HG03045 (cell line): Measurements from ENCODE around the gene RHBDD3.

Experiments used
- ATAC-seq: cut with Tn5 transposase; IDR thresholded peaks from one replicate; pipeline ENCODE4 v1.9.1; 2021; ENCODE audit warnings: mild to moderate bottlenecking, moderate library complexity; ENCODE audit not compliant: unreplicated experiment

The RHBDD3 gene

DNA sequence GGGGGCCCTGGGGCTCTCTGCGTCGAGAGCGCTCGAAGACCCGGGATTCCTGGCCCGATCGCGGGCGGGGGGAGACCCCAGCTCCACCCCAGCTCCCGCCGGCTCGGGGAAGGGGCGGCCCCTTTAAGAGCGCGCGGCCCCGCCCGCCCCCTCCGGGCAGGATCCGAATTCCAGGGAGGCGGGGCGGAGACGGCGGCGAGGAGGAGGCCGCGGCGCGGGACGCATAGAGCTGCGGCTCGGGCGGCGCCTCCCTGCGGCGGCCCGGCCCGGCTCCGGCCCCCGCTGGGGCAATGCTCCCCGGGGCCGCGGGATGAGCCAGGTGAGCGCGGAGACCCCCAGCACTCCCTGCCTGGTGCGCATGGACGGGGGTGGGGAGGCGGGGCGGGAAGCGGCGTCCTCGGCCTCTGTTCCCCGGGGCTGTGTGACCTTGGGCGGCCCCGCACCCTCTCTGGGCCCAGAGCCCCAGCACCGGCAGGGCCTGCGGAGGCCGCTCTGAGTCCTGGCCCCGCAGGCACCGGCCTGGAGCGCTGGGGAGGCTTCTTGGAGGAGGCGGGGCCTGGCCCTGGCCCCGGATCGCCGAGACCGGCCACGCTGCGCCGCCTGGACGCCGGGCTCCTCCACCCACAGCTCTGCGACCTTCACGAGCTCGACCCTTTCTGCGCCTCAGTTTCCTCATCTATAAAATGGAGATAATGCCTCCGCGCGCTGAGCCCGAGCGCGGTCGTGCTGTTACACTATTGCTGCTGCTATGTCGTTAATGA, 39.2 kb upstream of the RHBDD3 start:
- ATAC-seq: no peak

DNA sequence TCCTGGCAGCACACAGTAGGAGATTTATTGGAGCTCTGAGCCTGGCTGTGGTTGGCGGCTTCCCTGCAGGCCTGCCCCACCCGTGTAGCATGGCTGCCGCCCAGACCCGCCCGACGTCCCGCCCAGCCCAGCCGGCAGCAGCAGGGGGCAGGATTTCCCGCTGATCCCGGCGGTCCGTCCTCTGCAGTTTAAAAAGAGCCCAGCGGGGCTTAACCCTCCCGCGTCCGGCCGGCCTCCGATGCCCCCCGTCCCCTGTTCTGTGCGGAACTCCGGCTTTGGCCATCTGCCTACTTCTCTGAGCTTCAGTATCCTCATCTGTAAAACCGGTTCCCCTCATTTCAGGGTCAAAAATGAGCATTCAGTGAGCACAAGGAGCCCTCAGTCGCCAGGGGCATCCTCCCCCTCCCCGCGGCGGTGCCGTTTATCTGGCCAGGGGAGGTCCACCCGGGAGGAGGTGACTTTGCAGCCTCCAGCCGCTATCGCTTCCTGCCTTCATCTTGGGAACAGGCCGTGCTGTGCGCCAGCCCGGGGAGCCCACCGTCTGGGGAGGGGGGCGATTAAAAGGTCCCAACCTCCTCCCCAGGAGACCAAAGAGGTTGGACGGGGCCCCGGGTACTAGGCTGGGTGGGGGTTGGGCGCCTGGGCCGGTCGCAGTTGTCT, 38.5 kb upstream of the RHBDD3 start, which contains the start of gene GAS2L1:
TSS of gene GAS2L1 (plus strand) at position 476 of the 660 bp plus-strand sequence. CDS start 1,456 bp downstream, outside the sequence.
- ATAC-seq: no peak

DNA sequence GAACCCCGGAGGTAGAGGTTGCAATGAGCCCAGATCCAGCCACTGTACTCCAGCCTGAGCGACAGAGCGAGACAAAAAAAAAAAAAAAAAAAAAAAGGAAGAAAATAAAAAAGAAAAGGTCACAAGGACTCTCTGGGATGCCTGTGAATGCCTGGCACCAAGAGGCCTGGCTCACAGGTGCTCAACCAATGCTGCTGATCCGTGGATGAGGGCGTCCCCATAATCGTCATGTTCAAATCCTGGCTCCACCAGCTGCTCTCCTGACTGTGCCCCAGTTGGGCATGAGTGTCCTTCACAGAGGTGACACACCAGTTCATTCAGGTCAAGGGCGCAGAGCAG, 38.0 kb upstream of the RHBDD3 start:
- ATAC-seq: no peak

DNA sequence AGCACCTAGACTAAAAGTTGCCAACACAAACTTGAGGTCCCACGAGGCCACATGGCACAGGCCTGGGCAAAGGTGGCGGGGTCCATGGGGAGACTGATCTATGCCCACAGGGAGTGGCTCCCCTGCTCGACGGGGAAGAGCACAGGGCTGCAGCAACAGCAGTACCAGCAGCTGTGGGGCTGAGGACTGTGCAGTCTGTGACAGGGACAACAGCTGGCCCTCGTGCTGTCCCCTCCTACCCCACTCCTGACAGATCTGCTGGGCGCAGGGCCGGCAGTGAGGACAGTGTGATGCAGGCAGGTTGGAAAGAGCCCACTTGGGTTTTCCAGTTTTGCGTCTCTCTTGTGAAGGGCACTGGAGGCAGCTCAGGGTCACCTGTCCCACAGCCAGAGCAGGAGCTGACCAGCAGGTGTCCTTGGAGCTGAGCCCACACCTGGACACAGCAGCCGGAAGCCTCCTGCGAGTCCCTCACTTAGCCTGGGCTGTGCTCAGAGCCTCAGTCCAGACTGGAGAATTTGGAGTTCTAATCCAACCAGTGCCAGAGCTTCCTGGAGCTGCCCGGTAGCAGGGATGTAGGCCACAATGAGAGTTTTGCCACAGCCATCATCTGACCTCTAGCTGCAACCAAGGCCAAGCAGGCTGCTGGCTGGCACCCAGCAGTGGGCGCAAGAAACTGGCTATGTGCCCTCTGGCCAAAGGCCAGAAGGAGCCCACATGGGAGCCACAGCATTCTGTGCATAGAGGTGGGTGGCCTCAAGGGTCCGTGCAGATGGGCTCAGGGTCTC, 35.1 kb upstream of the RHBDD3 start:
- no peak for ATAC-seq

DNA sequence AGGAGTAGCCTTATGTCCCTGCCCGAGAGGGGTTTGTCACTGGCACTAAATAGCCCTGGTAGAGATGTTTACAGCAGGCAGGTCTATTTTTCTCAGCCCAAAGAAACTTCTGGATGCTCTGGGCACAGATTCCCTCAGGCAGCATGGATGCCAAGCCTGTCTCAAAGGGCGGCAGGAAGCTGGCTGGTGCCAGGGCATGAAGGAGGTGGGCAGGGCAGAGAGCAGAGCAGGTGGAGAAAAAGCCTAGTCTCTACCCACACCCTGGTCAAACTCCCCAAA, 34.6 kb upstream of the RHBDD3 start:
- no peak for ATAC-seq

DNA sequence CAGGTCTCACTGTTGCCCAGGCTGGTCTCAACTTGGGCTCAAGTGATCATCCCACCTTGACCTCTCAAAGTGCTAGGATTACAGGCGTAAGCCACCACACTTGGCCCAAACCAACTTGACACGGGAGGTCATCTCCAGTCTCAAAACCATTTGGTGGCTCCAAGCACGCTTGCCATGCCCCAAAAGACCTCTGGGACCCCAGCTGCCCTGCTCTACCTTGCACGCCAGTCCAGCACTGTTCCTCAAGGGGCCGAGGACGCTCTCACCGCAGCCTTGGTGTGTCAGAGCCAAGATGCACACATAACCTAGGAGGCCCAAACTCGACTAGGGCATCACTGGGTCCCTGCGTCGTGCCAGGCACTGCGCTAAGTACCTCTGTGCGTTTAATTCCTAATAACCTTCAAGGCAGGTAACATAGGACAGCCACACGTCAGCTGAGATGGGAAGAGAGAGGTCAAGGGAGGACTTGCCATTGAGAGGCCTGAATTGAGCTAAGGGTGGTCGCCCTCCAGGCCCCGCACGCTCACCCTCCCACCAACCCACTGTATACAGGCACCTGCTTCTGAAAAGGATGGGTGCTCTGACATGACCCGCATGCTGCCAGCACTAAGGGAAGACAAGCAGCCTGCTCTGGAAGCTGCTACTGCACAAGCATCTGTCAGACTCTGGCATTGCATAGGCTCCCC, 34.1 kb upstream of the RHBDD3 start:
- ATAC-seq: no peak

DNA sequence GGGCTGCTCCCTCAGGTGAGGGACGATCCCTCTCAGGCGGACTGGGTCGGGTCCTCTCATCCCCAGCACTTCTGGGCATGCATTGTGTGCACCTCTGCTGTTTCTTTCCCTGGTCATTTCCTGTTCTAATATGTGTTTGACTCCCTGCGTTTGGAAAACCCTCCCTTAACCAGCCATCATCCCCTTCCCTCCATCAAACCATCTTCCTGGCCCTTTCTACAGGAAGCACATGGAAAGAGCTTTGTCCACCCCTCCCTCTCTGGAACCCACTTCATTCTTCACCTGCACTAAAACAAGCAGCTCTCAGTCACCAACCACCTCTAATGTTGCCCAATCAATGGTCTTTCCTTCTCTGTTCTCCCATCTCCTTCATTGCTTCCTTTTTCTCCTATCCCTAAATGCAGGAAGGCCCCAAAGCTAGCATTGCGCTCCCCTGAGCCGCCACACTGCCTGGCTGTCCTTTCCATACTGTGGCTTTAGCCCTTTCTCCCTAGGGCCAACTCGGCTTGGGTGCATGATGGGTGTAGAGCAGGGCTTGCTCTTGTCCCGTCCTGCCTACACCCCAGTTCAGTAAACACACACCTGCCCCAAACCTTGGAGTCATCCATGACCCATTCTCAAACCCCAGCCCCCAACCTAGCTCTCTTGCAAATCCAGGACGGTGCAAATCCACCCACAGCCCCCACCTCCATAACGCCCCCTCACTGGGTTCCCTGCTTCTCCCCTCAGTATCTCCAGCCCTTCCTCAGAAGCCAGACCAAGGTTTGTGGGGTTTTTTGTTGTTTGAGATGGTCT, 33.2 kb upstream of the RHBDD3 start:
- no peak for ATAC-seq

DNA sequence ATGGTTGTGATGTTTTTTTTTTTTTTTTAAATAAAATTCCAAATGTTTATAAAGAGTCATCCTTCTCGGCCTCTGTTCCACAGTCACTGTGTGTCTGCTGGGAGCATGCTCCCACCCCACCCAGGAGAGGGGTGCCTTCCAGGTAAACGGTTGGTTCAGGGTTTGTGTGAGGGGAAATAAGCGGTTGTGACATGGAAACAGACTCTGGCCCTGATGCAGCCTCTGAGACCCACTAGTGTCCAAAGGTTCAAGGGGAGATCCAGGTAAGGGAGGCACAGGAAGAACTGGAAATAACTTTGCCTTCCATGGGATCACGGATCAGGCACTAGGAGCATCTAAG, 32.7 kb upstream of the RHBDD3 start:
- ATAC-seq: no peak

DNA sequence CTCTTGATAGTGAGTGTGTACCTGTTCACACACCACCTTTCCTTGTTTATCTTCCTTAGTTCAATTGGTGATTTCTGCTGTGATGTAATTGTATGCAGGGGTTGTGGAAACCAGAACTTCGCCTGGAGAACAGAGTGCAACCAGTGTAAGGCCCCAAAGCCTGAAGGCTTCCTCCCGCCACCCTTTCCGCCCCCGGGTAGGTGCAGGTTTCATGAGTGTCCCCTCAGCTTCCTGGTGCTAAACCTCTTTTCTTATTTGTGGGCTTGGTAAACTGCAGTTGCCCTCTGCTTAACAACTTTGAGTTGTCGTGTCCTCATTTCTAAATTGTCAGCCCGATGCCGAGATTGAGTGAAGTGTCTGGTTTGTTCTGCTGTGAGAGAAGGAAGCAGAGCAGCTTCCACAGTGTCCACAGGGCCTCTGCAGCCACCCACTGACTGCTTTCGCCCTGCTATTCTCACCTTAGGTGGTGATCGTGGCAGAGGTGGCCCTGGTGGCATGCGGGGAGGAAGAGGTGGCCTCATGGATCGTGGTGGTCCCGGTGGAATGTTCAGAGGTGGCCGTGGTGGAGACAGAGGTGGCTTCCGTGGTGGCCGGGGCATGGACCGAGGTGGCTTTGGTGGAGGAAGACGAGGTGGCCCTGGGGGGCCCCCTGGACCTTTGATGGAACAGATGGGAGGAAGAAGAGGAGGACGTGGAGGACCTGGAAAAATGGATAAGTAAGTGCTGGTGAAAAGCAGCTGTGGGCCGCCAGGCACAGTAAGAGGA, 31.5 kb upstream of the RHBDD3 start:
- ATAC-seq: no peak

DNA sequence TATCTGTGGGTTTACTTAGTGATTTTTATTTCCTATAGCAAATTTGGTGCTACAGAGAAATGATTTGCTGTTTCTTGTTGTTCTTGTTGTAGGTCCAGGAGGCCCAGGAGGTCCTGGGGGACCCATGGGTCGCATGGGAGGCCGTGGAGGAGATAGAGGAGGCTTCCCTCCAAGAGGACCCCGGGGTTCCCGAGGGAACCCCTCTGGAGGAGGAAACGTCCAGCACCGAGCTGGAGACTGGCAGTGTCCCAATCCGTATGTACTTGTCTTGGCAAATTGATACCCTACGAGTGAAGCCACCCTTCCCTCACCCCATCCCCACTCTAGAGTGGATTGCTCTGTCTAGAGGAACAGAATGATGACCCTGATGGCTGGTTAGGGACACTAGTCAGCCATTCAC, 30.9 kb upstream of the RHBDD3 start:
- no peak for ATAC-seq

DNA sequence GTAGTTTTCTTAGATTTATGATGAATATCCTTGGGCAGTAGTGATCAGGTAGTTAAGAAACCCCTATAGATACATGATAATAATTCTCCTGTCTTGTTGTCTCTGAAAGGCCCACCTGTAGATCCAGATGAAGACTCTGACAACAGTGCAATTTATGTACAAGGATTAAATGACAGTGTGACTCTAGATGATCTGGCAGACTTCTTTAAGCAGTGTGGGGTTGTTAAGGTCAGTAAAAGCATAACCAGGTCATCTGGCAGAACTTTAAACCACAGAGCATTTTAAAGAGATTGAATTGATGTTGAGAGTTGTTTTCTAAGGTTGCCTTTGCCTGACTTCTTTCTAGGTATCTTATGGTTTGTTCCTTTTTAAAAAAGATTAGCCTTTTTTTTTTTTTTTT, 24.6 kb upstream of the RHBDD3 start:
- ATAC-seq: no peak

DNA sequence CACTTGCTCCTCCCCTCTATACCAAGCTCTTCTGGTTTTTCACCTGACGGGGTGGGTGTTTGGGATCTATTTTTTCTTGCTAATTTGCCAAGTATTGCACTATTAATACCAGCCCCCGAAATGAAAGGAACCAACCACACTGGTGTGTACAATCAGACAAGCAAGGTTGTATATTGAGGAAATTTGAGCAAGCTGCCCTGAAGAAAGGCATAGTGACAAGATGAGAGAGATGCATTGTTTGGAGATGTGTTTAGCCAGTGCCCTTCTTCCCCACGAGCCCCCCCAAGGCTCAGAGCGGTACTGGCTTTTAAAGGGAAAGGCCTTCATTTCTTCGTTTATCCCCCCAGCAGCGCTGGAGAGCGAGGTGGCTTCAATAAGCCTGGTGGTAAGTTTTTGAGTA, 23.4 kb upstream of the RHBDD3 start:
- no peak for ATAC-seq

DNA sequence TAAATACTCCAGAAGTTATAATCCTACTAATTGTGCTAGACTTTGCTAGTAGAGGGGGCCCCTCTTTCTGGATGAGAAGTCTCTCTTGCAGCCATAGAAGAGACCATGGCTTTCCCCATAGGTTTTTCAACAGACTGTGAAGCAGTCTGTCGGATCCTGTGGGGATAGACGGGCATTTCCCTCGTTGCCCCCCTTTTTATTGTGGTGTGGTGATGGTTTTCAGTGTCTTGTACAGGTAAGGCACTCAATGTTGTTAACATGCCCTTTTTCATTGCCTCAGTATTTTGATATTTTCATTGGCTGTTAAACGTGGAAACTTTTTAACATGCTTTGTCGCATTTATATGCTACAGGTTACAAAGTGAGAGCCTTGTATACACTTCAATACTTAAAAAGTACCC, 22.3 kb upstream of the RHBDD3 start:
- no peak for ATAC-seq

DNA sequence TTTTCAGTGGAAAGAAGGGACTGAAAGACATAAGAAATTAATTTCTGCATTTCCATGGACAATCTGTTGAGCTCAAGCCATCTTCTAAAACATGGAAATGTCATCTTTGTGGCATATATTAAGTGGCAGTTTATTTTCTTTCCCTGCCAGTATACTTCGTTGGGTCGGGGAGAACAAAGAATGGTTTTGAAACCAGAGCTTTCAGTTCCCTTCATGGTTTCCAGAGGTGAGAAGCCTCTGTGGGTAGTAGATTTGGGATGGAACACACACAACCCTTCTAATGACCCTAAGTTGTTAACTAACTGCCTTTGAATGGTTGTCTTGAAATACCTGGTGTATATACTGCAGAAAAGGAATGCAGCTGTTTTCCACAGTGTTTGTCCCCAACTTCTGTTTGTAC, 21.1 kb upstream of the RHBDD3 start:
- no peak for ATAC-seq

DNA sequence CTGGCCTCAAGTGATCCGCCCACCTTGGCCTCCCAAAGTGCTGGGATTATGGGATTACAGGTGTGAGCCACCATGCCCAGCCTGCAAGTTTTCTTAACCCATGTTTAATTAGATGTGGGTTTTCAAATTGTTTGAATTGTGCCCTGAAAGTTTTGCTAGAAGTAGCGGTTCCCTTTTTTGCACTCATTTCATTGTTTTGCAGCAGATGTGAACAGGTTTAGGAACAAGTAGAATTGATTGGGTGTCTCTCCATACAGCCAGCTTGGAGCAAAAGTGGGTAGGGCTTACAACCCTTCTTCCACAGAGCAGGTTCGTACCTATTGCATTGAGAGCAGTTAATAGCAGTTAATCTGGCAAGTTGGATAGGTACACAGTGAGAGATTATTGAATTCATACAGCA, 16.4 kb upstream of the RHBDD3 start:
- ATAC-seq: no peak

DNA sequence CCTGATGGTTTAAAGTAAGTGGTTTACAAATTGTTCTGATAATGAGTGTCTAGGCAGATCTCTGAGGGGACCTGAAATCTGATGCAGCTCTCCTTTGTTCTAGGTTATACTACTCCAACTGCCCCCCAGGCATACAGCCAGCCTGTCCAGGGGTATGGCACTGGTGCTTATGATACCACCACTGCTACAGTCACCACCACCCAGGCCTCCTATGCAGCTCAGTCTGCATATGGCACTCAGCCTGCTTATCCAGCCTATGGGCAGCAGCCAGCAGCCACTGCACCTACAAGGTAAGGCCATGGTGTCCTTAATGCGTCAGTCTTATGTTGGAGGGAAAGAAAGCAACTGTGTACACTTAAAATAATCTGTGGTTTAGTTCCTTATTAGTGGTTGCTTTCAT, 10.1 kb upstream of the RHBDD3 start:
- no peak for ATAC-seq

DNA sequence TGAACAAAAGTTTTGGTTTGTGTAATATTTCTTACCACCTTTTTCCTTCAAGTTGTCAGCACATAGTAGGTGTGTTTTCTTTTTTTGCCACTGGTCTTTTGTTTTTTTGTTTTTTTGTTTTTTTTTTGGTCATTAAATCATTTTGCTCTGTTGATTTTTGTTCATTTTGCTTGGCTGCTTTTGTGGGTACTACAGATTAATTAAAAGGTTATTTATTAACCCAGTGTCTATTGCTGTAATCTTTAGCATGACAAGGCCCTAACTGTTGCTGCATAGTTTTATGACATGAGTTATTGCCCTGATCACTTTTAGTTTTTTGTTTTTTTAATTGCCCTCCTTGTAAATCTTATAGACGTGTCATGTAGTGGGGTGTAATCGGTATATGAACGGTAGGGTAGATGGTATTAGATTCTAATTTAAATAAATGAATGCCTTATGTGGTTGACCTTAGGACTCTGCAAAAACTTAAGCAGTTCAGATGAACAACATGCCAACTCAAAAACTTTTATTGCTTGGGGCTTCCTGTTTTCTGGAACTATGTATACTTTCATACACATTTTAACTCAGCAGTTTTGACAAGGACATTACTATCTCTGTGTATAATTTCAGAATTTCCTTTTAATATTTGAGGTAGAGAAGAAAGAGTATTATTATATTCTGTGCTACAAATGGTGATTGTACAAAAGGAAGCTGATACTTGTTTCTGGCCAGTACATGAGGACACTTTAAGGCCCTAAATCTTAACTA, 8.2 kb upstream of the RHBDD3 start:
- ATAC-seq: no peak

DNA sequence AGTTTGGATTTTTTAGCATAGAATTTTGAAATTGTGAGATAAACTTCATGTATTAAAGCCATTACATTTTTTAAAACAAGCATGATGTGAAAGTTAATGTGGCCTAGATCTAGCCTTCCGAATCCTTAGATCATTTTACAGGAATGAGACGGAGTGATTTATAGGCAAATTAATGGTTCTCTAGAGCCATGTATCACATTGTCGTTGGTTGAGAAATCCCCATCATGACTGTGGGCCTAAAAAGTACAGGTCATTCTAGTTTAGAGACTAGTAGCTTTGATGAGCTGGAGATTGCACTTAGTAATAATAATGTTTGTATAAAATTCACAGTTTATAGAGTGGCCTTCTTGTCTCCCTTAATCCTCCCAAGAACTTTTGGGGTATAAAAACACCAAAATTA, 7.4 kb upstream of the RHBDD3 start:
- ATAC-seq: no peak

DNA sequence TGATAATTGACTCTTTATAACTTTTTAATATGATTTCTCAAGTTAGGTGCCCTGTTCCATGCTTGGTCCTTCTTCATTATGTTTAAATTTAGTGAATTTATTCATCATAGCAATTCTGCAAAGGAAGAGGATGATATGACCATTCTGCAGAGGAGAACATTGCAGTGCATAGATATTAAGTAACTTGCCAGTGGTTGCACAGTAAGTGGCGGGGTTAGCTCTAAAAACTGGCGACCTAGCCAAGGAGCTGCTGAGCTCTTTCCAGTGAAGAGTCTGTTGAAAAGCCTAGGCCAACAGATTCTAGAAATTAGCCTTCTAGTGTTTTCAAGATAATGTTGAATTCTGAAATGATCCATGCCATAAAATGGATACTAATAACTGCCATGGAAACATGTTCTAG, 4.8 kb upstream of the RHBDD3 start:
- no peak for ATAC-seq
